Sigmoid colon (tissue), 4 donors: ENCODE results near the gene APOL6.

Source experiments
- CTCF ChIP-seq, 4 experiments: fragments of 450-650 bp in 3 of 4; fragments of 200-600 bp in 1 of 4; IDR thresholded peaks; one replicate each; pipeline ENCODE4 v1.5.1; 2016 to 2019; ENCODE audit warnings: antibody characterized with exemption in 4 of 4, mild to moderate bottlenecking in 3 of 4, moderate library complexity in 2 of 4
- EP300 ChIP-seq, 4 donors: sonication (generic); formaldehyde crosslinking; IDR thresholded peaks; one replicate each; pipeline ENCODE4 v1.6.1; 2017; ENCODE audit warnings: antibody characterized with exemption in 4 of 4
- POLR2A ChIP-seq, 2 donors: fragments of 450-650 bp; IDR thresholded peaks; one replicate each; pipeline ENCODE4 v1.6.1; 2016; ENCODE audit warnings: antibody characterized with exemption in 2 of 2, mild to moderate bottlenecking in 2 of 2, moderate library complexity in 2 of 2
- POLR2AphosphoS5 ChIP-seq, 4 donors: sonication (generic); formaldehyde crosslinking; IDR thresholded peaks; one replicate each; pipeline ENCODE4 v1.6.1; 2017; ENCODE audit warnings: antibody characterized with exemption in 4 of 4

- no peak for TF ChIP-seq POLR2A (IDR thresholded peaks at IDR 0.05)
- TF ChIP-seq CTCF (IDR thresholded peaks at IDR 0.05): no peak
- no peak for TF ChIP-seq EP300 (IDR thresholded peaks at IDR 0.05)
- TF ChIP-seq POLR2AphosphoS5 (IDR thresholded peaks at IDR 0.05): no peak
These were observed 60.7 kb downstream of the APOL6 start for GRCh38 chr22:35708917-35709316.
